ENCODE data around the gene OSTN.

OSTN gene

GRCh38 chr3:191283400-191283799 lies 84.4 kb downstream of the OSTN start (continued):
- TF ChIP-seq PATZ1 (CRISPR knock-in tag; IDR thresholded peaks at IDR 0.05; ENCODE audit: borderline replicate concordance) (no peak), ZNF565 (CRISPR knock-in tag; conservative IDR thresholded peaks at IDR 0.05; ENCODE audit: low read depth) (no peak), RARB (CRISPR knock-in tag; IDR thresholded peaks at IDR 0.05) (no peak), ZC3H10 (CRISPR knock-in tag; IDR thresholded peaks at IDR 0.05) (no peak), TSHZ2 (CRISPR knock-in tag; IDR thresholded peaks at IDR 0.05) (no peak)

DNA sequence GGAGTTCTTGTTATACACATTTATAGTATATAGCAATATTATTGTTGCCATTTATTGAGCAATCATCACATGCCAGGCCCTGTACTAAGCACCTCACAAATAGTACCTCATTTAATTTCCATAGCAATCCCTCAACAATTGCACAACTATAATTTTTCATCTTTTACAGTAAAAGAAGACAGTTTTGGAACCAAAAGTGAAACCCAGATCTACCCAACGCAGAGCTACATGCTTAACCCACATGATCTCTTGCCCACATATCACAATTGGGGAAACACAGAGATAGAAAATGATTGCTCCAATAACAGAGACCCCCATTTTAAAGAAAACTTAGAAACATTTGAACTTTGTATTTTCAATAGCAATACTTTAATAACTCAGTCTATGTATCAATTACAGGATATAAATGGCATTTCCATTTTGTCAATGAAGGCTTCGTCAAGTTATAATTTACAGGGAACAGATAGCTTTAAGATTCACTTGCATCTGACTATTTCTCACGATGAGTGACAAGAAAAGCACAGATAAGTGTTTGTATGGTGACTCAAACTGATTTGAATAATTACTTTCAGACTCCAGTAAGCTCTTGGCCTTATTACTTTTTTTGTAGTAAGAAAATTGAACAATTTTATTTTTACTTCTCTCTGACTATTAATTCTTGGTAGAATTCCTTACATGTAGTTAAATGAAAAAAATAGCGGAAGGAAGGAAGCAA lies 91.4 kb downstream of the OSTN start:
- ATAC-seq: no peak
- no peak for TF ChIP-seq ARNTL (CRISPR knock-in tag; IDR thresholded peaks at IDR 0.05; ENCODE audit: borderline replicate concordance, low read depth)

DNA sequence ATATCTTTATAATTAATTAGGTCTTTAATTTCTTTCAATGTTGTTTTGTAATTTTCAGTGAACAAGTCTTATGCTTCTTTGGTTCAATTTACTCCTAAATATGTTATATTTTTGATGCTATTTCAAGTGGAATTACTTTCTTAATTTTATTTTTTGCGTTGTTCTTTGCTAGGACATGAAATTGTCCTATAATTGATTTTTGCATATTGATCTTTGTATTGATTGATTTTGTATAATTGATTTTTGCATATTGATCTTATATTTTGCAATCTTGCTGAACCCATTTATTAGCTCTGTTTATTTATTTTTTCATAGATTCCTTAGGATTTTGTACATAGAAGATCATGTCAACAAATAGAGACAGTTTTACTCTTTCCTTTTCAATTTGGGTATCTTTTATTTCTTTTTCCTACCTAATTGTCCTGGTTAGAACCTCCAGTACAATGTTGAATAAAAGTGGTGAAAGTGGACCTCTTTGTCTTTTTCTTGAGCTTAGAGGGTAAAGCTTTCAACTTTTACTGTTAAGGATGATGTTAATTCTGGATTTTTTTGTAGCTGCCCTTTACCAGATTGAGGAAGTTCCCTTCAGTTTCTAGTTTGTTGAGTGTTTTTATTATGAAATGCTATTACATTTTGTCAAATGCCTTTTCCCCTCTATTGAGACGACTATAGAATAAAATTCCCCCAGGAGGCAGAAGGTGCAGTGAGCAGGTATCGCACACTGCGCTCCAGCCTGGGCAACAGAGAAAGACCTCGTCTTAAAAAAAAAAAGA lies 93.4 kb downstream of the OSTN start:
- ATAC-seq: no peak
- TF ChIP-seq GLIS3 (CRISPR knock-in tag; IDR thresholded peaks at IDR 0.05) (no peak), BACH2 (CRISPR knock-in tag; IDR thresholded peaks at IDR 0.05; ENCODE audit: borderline replicate concordance) (no peak), PPARA (CRISPR knock-in tag; IDR thresholded peaks at IDR 0.05; ENCODE audit: borderline replicate concordance) (no peak), ZNF565 (CRISPR knock-in tag; conservative IDR thresholded peaks at IDR 0.05; ENCODE audit: low read depth) (no peak), TOX (CRISPR knock-in tag; IDR thresholded peaks at IDR 0.05; ENCODE audit: borderline replicate concordance) (no peak), CSRNP3 (CRISPR knock-in tag; IDR thresholded peaks at IDR 0.05) (no peak), TCF4 (CRISPR knock-in tag; IDR thresholded peaks at IDR 0.05; ENCODE audit: borderline replicate concordance) (no peak), ZNF70 (CRISPR knock-in tag; IDR thresholded peaks at IDR 0.05) (no peak)

DNA sequence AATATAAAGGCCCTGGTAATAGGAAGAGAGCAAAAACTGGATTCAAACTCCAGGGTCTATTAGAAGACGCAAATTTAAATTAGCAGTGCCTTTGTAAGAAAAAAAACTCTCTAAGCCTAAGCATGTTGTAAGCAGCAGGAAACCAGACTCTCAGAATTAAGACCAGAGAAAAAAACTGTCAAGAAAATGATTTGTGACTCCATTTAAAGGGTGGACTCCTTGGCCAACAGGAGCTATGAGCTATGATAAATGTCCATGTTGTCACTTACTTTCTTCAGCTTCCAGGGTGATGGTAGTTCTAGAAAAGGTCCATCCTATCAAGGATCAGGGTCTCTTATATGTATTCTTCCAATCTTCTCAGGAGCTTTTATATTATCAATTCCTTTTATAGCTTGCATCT lies 95.2 kb downstream of the OSTN start:
- no peak for ATAC-seq
- TF ChIP-seq ARNTL (CRISPR knock-in tag; IDR thresholded peaks at IDR 0.05; ENCODE audit: borderline replicate concordance, low read depth): no peak
- no peak for TF ChIP-seq ESRRG (CRISPR knock-in tag; IDR thresholded peaks at IDR 0.05)
- no peak for TF ChIP-seq ZNF565 (CRISPR knock-in tag; conservative IDR thresholded peaks at IDR 0.05; ENCODE audit: low read depth)
- TF ChIP-seq OSR1 (CRISPR knock-in tag; IDR thresholded peaks at IDR 0.05): no peak
- TF ChIP-seq PPARA (CRISPR knock-in tag; IDR thresholded peaks at IDR 0.05; ENCODE audit: borderline replicate concordance): no peak
- TF ChIP-seq ZNF70 (CRISPR knock-in tag; IDR thresholded peaks at IDR 0.05): no peak
- no peak for TF ChIP-seq ZFP3 (CRISPR knock-in tag; IDR thresholded peaks at IDR 0.05)

- no peak for ATAC-seq
- no peak for TF ChIP-seq TCF4 (CRISPR knock-in tag; IDR thresholded peaks at IDR 0.05; ENCODE audit: borderline replicate concordance)
- TF ChIP-seq RARB (CRISPR knock-in tag; IDR thresholded peaks at IDR 0.05): no peak
- TF ChIP-seq ZFP30 (CRISPR knock-in tag; IDR thresholded peaks at IDR 0.05): no peak
- TF ChIP-seq ISL1 (CRISPR knock-in tag; IDR thresholded peaks at IDR 0.05): no peak
- TF ChIP-seq CSDC2 (CRISPR knock-in tag; IDR thresholded peaks at IDR 0.05): no peak
- no peak for TF ChIP-seq GLIS3 (CRISPR knock-in tag; IDR thresholded peaks at IDR 0.05)
- TF ChIP-seq ARNTL (CRISPR knock-in tag; IDR thresholded peaks at IDR 0.05; ENCODE audit: borderline replicate concordance, low read depth): no peak
- no peak for TF ChIP-seq ZC3H10 (CRISPR knock-in tag; IDR thresholded peaks at IDR 0.05)
- no peak for TF ChIP-seq ZNF70 (CRISPR knock-in tag; IDR thresholded peaks at IDR 0.05)
- no peak for TF ChIP-seq ESRRG (CRISPR knock-in tag; IDR thresholded peaks at IDR 0.05)
- no peak for TF ChIP-seq TOX (CRISPR knock-in tag; IDR thresholded peaks at IDR 0.05; ENCODE audit: borderline replicate concordance)
- TF ChIP-seq, protein P1, sequence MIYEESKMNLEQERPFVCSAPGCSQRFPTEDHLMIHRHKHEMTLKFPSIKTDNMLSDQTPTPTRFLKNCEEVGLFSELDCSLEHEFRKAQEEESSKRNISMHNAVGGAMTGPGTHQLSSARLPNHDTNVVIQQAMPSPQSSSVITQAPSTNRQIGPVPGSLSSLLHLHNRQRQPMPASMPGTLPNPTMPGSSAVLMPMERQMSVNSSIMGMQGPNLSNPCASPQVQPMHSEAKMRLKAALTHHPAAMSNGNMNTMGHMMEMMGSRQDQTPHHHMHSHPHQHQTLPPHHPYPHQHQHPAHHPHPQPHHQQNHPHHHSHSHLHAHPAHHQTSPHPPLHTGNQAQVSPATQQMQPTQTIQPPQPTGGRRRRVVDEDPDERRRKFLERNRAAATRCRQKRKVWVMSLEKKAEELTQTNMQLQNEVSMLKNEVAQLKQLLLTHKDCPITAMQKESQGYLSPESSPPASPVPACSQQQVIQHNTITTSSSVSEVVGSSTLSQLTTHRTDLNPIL (CRISPR knock-in tag; IDR thresholded peaks at IDR 0.05; ENCODE audit: low read depth): no peak
- no peak for TF ChIP-seq BACH2 (CRISPR knock-in tag; IDR thresholded peaks at IDR 0.05; ENCODE audit: borderline replicate concordance)
- TF ChIP-seq PATZ1 (CRISPR knock-in tag; IDR thresholded peaks at IDR 0.05; ENCODE audit: borderline replicate concordance): no peak
- no peak for TF ChIP-seq SNAI2 (CRISPR knock-in tag; IDR thresholded peaks at IDR 0.05)
- no peak for TF ChIP-seq ZNF565 (CRISPR knock-in tag; conservative IDR thresholded peaks at IDR 0.05; ENCODE audit: low read depth)
These were observed 97.0 kb downstream of the OSTN start for GRCh38 chr3:191296041-191296541.

Data from SK-N-SH treated with all-trans-retinoic acid at 6 μM for 48 hours (cell line).